ENCODE data around the gene CT47C1.

Gene CT47C1

DNA sequence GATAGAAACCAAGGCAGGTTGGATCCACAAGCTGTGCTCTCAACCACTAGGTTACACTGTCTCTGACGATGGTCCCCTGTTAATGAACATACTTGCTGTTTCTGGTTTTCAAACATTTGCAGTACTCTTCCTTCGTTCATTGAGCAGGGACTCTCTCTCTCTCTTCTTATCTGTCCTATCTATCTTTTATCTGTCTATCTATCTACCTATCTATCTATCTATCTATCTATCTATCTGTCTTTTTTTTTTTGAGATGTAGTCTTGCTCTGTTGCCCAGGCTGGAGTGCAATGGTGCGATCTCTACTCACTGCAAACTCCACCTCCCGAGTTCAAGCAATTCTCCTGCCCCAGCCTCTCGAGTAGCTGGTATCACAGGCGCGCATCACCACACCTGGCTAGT, 9.4 kb upstream of the CT47C1 start:
- no peak for TF ChIP-seq CTCF (IDR thresholded peaks at IDR 0.05; ENCODE audit: insufficient read depth, low read depth, low read length, missing control alignments)

DNA sequence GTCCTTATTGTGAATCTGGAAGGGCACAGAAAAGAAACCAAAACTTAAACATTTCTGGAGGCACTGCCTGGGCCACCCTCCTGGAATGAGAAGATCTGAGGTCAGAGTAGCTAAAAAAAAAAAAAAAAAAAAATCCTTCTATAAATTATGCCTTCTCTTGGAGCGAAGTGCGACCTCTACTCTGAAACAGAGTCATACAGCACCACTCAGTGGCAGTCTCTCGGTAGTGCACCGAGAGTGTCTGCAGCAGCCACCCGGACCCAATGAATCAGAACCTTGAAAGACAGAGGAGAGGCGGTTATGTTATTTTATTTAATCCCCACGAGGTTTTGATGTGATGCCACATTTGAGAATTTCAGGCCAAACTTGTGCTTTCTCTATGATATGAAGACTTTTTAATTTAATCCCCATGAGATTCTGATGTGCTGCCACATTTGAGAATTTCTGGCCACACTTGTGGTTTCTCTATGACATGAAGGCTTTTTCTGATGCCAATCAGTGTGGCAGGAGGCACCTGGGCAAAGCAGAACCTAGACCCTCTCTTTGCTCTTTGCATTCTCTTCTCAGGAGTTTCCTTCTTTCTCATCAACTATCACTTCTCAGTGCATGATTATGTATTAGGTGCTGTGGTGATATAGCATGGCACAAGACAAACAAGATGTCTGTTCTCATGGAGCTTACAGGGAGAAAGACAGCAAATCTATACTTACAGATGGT, 5.6 kb upstream of the CT47C1 start:
- peak; percentile 10 for DNase-seq (ENCODE audit: low read depth)
- TF ChIP-seq CTCF (IDR thresholded peaks at IDR 0.05; ENCODE audit: insufficient read depth, low read depth, low read length, missing control alignments), result peak; percentile 43
- H3K4me3 ChIP-seq (ENCODE audit: low read depth, low read length), result no peak overlapping the region

More for the DNA sequence above, 9.4 kb upstream of the CT47C1 start:
- H3K4me3 ChIP-seq (ENCODE audit: low read depth, low read length), result no peak overlapping the region
- DNase-seq (ENCODE audit: low read depth), result no peak

GRCh38 chrX:119069128-119069527, 3.7 kb upstream of the CT47C1 start:
- H3K4me3 ChIP-seq (ENCODE audit: low read depth, low read length), result no peak overlapping the region
- peak; percentile 20 for DNase-seq (ENCODE audit: low read depth)
- TF ChIP-seq CTCF (IDR thresholded peaks at IDR 0.05; ENCODE audit: insufficient read depth, low read depth, low read length, missing control alignments), result no peak

DNA sequence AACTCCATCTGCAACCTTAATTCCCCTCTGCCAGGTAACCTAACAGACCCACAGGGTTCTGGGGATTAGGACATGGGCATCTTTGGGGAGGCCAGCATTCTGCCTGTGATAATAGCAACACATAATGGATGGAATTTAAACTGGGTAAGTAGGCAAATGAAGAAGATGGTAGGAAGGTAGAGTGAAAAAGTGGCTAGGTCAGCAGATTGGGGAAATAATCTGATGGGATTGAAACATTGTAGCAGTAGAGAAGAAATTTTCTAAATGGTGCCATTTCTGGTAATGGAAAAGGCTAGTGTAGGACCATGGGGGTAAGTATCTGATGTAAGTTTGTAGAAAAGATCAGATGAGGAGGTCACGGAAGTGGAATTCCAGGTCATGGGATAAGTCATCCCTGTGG, 3.0 kb upstream of the CT47C1 start:
- TF ChIP-seq CTCF (IDR thresholded peaks at IDR 0.05; ENCODE audit: insufficient read depth, low read depth, low read length, missing control alignments), result no peak
- no peak overlapping the region for H3K4me3 ChIP-seq (ENCODE audit: low read depth, low read length)
- no peak for DNase-seq (ENCODE audit: low read depth)

- no peak overlapping the region for H3K4me3 ChIP-seq (ENCODE audit: low read depth, low read length)
- no peak for TF ChIP-seq CTCF (IDR thresholded peaks at IDR 0.05; ENCODE audit: insufficient read depth, low read depth, low read length, missing control alignments)
- DNase-seq (ENCODE audit: low read depth), result peak; percentile 23
Observed at GRCh38 chrX:119071381-119071780, 1.4 kb upstream of the CT47C1 start.

- no peak overlapping the region for H3K4me3 ChIP-seq (ENCODE audit: low read depth, low read length)
- DNase-seq (ENCODE audit: low read depth), result no peak
- TF ChIP-seq CTCF (IDR thresholded peaks at IDR 0.05; ENCODE audit: insufficient read depth, low read depth, low read length, missing control alignments), result no peak
Observed at GRCh38 chrX:119073200-119073905, 560 bp downstream of the CT47C1 start.

Measured in GM12865 (cell line).